H1 (cell line): ENCODE results near the gene WHAMM. TPM values are rescaled to one million over a fixed set of nuclear protein-coding genes. Genes with fewer than 3 reads are reported as not detected.

Source experiments
- BACH1 ChIP-seq: IDR thresholded peaks from 2 replicates; pipeline ENCODE4 v1.6.1; 2012; ENCODE audit warnings: low read length, improper control_type of control experiment
- CTBP2 ChIP-seq: IDR thresholded peaks from 2 replicates; pipeline ENCODE4 v1.7.0; 2011; ENCODE audit warnings: borderline replicate concordance, mild to moderate bottlenecking, moderate library complexity, mixed read lengths, low read length; ENCODE audit not compliant: insufficient read depth, insufficient read length
- EP300 ChIP-seq, 2 experiments: IDR thresholded peaks; 1 replicate in 1 of 2; 2 replicates in 1 of 2; pipeline ENCODE4 v1.6.1; 2011 to 2012; ENCODE audit warnings: low read depth in 2 of 2, low read length in 2 of 2, mild to moderate bottlenecking in 2 of 2, borderline replicate concordance in 1 of 2, inconsistent platforms in 1 of 2, moderate library complexity in 1 of 2
- NRF1 ChIP-seq: IDR thresholded peaks from 2 replicates; pipeline ENCODE4 v1.6.1; 2011; ENCODE audit warnings: mild to moderate bottlenecking, low read depth, low read length, improper control_type of control experiment
- POLR2AphosphoS5 ChIP-seq: IDR thresholded peaks from 2 replicates; pipeline ENCODE4 v1.6.1; 2011; ENCODE audit warnings: low read depth, low read length
- RXRA ChIP-seq: IDR thresholded peaks from 2 replicates; pipeline ENCODE4 v1.6.1; 2011; ENCODE audit warnings: low read depth, mild to moderate bottlenecking, low read length, moderate library complexity; ENCODE audit not compliant: insufficient read depth
- polyA plus RNA-seq, 7 experiments: library from polyadenylated mRNA; depleted of rRNA in 3 of 7; stranded (reverse) in 5 of 7; unstranded in 2 of 7; fragments of >200 nt in 5 of 7; fragments of 200-250 nt in 2 of 7; gene quantifications; 1 replicate in 5 of 7; 2 replicates in 1 of 7; 4 replicates in 1 of 7; pipeline versions ENCODE4 v1.2.1 to v1.2.3, GENCODE V29; 2011 to 2013; ENCODE audit warnings: missing spikeins in 2 of 7, mixed read lengths in 2 of 7
- total RNA-seq: library from RNA; stranded (reverse); fragmentation: NEBNext Ultra II Directional; extraction: Animal tissue kit (Norgen Biotek cat#: 25700); gene quantifications from 2 replicates; pipeline ENCODE4 v1.2.1, GENCODE V29; 2021
- TF ChIP-seq, protein P1 (sequence below): fragments of 300-600 bp; sonication (generic); IDR thresholded peaks from 2 replicates; pipeline ENCODE4 v1.7.1; 2012; ENCODE audit warnings: low read length, moderate library complexity, mild to moderate bottlenecking, inconsistent platforms; ENCODE audit not compliant: insufficient replicate concordance
- TF ChIP-seq, protein P2 (sequence below): IDR thresholded peaks from 2 replicates; pipeline ENCODE4 v1.6.1; 2012; ENCODE audit warnings: inconsistent platforms

WHAMM gene
- total and polyA plus RNA-seq, 2 of the 8 experiments (the other 6 are each of a cell fraction or from before 2014, with no cell fraction given), result 1.1 to 3.3 TPM

GRCh38 chr15:82849556-82850512, 40.4 kb downstream of the WHAMM start (continued):
- TF ChIP-seq NRF1, result no peak
- TF ChIP-seq, protein P1, sequence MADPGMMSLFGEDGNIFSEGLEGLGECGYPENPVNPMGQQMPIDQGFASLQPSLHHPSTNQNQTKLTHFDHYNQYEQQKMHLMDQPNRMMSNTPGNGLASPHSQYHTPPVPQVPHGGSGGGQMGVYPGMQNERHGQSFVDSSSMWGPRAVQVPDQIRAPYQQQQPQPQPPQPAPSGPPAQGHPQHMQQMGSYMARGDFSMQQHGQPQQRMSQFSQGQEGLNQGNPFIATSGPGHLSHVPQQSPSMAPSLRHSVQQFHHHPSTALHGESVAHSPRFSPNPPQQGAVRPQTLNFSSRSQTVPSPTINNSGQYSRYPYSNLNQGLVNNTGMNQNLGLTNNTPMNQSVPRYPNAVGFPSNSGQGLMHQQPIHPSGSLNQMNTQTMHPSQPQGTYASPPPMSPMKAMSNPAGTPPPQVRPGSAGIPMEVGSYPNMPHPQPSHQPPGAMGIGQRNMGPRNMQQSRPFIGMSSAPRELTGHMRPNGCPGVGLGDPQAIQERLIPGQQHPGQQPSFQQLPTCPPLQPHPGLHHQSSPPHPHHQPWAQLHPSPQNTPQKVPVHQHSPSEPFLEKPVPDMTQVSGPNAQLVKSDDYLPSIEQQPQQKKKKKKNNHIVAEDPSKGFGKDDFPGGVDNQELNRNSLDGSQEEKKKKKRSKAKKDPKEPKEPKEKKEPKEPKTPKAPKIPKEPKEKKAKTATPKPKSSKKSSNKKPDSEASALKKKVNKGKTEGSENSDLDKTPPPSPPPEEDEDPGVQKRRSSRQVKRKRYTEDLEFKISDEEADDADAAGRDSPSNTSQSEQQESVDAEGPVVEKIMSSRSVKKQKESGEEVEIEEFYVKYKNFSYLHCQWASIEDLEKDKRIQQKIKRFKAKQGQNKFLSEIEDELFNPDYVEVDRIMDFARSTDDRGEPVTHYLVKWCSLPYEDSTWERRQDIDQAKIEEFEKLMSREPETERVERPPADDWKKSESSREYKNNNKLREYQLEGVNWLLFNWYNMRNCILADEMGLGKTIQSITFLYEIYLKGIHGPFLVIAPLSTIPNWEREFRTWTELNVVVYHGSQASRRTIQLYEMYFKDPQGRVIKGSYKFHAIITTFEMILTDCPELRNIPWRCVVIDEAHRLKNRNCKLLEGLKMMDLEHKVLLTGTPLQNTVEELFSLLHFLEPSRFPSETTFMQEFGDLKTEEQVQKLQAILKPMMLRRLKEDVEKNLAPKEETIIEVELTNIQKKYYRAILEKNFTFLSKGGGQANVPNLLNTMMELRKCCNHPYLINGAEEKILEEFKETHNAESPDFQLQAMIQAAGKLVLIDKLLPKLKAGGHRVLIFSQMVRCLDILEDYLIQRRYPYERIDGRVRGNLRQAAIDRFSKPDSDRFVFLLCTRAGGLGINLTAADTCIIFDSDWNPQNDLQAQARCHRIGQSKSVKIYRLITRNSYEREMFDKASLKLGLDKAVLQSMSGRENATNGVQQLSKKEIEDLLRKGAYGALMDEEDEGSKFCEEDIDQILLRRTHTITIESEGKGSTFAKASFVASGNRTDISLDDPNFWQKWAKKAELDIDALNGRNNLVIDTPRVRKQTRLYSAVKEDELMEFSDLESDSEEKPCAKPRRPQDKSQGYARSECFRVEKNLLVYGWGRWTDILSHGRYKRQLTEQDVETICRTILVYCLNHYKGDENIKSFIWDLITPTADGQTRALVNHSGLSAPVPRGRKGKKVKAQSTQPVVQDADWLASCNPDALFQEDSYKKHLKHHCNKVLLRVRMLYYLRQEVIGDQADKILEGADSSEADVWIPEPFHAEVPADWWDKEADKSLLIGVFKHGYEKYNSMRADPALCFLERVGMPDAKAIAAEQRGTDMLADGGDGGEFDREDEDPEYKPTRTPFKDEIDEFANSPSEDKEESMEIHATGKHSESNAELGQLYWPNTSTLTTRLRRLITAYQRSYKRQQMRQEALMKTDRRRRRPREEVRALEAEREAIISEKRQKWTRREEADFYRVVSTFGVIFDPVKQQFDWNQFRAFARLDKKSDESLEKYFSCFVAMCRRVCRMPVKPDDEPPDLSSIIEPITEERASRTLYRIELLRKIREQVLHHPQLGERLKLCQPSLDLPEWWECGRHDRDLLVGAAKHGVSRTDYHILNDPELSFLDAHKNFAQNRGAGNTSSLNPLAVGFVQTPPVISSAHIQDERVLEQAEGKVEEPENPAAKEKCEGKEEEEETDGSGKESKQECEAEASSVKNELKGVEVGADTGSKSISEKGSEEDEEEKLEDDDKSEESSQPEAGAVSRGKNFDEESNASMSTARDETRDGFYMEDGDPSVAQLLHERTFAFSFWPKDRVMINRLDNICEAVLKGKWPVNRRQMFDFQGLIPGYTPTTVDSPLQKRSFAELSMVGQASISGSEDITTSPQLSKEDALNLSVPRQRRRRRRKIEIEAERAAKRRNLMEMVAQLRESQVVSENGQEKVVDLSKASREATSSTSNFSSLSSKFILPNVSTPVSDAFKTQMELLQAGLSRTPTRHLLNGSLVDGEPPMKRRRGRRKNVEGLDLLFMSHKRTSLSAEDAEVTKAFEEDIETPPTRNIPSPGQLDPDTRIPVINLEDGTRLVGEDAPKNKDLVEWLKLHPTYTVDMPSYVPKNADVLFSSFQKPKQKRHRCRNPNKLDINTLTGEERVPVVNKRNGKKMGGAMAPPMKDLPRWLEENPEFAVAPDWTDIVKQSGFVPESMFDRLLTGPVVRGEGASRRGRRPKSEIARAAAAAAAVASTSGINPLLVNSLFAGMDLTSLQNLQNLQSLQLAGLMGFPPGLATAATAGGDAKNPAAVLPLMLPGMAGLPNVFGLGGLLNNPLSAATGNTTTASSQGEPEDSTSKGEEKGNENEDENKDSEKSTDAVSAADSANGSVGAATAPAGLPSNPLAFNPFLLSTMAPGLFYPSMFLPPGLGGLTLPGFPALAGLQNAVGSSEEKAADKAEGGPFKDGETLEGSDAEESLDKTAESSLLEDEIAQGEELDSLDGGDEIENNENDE, result no peak
- TF ChIP-seq EP300 (IDR thresholded peaks at IDR 0.05; ENCODE audit: borderline replicate concordance in 1 of 2, low read depth in 2 of 2, low read length in 2 of 2), result no peak
- TF ChIP-seq RXRA, result no peak
- no peak for TF ChIP-seq BACH1
- no peak for TF ChIP-seq POLR2AphosphoS5
- TF ChIP-seq, protein P2, sequence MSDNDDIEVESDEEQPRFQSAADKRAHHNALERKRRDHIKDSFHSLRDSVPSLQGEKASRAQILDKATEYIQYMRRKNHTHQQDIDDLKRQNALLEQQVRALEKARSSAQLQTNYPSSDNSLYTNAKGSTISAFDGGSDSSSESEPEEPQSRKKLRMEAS, result no peak; the same call in 1 of the 2 replicates
- TF ChIP-seq CTBP2, result no peak
